Germinal center (tissue), 1 donor: ENCODE measurements around the gene FHL2.

Source experiments
- DNase-seq: peaks from one replicate; pipeline ENCODE4 v3.0.0; 2012; ENCODE audit warnings: mixed read lengths, low spot score

The FHL2 gene

DNA sequence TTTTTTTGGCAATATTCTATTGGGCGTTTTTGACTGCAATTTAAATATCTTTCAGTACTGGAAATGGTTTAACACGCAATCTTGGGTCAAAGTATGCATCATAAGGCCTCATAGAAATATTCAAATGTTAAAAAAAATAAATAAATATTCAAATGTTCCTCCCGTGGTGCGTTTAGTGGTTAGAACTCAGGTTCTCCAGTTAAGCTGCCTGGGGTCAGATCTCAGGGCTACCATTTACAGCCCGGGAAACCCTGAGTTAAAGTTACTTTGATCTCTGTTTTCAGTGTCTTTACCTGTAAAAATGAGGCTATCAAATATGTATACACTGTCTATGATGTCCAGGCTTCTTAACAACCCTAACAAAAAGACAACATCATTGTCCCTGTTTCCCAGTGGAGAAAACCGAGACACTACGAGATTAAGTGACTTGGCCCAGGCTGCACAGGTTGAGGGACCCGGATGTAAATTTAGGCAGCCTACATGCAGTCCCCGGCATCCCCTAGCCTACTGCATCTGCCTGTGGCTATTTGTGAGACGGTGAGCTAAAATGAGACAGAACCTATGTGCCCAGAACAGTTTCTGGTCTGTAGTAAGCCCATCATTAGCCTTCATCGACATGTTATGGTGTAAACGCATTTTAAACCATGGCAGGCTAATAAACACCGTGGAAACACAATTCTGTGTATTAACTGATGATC lies 1.7 kb downstream of the FHL2 start:
- no peak for DNase-seq

DNA sequence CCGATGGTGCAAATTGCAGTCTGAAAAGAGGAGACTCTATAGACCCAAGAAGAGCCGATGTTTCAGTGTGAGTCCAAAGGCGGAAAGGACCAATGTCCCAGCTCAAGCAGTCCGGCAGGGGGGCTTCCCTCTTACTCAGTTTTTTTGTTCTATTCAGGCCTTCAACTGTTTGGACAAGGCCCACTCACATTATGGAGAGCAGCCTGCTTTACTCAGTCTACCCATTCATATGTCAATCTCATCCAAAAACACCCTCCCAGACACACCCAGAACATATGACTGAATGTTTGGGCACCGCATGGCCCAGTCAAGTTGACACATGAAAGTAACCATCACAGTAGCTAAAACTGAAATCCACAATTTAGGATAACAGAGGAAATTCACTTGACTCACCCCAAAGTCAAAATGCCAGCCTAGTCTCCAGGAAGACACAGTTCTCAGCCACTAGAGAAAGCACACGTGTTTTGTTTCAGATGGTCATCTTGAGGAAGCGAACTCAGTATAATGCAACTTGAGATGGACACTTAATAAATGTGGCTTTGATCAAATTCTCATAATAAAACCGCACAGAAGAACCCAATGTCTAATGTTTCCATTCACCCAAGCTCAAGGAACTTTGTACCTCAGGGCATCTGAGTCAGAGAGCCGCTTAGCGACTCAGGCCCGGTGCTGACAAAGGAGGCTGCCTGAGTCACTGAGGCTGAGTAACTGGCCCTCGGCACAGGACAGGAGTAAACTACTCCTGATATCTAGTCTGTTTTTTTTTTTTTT lies 2.4 kb downstream of the FHL2 start:
- no peak for DNase-seq

DNA sequence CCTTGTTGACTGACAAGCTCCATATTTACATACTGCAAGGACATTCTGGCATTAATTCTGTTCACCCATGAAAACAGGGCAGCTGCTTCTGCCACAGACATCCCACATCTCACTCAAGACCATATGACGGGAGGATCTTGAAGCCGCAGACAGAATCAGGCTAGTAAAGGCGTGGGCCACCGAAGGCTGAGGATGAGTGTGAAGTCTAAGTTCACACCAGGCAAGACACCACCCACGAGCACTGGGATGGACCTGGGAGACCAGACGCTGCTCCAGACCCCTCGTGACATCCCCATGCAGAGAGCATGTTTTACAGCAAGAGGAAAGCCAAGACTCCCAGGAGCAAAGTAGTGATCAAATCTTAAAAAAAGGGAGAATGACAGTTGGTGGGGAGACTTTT lies 3.2 kb downstream of the FHL2 start:
- no peak for DNase-seq

DNA sequence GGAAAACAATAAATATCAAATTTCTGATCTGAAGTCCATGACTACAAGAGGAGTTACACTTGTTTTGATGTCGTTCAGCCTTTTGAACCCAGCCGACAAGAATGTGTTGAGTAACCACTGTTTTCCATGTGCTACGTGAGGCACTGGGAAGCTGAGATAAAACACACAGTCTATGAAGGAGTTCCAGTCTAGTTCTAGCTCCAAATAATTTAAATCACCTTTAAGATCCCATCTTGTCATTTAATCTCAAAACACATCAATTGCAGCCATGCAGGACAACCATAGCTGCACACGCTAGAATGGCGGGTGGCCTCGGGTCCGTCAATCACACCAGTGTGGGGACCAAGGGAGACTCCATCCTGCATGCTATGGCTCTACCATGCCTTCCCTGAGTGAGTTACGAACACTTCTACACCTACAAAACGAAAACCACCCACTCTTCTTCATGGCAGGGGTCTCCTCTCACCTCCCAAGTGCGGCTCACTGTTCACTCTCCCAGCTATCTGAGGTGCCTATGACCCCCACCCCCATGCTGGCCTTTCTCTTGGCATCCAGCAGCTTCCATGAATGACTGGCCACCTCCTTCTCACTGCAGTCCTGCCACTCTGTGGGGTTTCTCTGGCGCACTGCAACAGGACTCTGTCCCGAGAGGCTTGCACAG lies 3.8 kb downstream of the FHL2 start:
- no peak for DNase-seq

DNA sequence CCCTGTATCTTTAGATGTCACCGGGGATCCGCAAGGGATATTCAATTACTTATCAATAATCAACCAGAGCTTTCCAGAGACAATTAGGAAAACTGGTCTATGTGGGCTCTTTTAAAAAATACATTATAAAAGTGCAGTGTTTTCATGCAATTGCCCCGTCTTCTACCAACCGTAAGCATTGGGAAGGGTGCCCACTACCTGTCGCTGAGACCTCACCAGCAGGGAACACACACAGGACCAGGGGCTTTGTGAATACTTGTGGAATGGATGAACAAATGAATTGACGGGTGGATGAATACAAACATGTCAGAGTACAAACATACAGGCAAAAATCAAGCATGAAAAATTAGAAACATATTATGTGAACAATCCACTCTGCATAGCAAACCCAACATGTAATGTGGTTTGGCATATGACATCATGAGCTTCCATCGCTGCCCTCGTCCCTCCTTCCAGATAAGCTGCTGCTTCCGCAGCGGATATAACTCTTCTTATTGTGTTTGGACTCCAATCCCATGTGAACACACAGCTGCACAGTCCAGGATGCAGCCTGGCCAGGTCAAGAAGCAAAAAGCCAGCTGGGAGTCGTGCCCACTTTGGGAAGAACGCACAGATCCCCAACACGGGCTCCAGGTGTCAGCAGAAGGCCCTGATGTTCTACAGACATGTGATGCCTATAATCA lies 5.3 kb downstream of the FHL2 start:
- no peak for DNase-seq

DNA sequence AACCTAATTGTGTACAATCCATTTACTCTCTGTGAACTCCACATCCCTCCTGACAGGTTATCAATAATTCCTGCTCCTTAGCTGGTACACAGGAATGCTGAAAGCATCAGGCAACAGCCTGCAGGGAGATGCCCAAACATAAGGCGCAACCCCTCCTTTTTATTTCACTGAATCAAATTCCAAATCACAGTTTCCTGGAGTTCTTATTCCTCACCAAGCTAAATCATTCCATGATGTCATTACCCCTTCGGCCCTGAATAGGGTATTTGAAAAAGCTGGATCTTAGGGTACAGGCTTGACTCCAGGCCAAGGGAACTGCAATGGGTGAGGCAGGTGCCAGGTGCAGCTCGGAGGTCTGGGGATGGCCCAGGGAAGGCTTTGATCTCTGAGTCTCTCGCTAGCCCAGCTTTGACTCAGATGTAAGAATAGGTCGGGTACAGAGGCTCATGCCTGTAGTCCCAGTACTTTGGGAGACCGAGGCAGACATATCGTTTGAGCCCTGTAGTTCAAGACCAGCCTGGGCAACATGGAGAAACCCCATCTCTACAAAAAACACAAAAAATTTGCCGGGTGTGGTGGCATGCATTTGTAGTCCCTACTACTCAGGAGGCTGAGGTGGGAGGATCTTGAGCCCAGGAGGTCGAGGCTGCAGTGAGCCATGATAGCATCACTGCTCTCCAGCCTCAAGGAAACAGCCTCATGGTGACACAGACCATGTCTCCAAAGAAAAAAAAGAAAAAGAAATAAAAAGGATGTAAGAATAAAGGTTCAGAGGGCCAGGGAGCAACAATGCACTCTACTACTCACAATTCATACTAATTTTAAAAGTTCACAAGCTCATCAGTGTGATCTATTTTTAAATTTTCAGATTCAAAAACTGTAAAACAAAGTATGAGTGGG lies 6.8 kb downstream of the FHL2 start:
- DNase-seq, result no peak

DNA sequence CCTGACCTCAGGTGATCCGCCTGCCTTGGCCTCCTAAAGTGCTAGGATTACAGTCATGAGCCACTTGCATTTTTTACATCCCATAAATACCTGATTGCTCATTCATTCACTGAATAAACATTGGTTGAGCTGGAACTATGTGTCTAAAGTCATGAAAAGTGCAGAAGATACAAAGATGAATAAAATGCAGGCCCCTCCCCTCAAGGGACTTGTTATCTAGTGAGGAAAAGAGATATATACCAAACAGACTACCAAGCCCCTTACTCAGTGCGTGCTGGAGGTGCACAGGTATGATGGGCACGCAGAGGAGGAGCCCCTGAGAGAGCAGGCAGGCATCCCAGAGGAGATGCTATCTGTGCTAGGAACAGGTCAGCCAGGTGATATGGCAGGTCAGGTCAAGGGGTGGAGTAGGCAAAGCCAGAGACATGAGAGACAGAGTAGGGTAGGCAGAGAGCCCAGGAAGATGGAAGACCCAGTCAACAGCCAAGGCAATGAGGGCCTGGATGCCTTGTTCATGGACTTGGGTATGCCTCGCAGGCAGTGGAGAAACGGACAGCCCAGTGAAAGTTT lies 7.7 kb downstream of the FHL2 start:
- no peak for DNase-seq

DNA sequence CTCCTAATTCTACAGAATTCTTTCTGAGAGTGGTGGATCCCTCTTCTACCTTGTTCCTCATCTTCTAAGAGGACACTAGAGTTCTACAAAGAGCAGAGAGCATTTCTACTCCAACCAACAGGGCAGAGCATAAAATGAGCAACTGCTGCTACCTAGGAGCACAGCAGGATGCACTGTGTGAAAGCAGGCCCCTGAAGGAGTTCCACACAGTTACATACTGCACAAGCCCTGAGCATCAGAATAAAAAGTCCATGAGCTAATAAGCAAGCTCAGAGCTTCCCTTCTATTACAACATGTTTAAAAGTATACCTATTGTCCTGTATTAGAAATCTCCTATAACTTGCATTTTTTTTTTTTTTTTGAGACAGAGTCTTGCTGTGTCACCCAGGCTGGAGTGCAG lies 8.4 kb downstream of the FHL2 start:
- DNase-seq, result no peak

DNA sequence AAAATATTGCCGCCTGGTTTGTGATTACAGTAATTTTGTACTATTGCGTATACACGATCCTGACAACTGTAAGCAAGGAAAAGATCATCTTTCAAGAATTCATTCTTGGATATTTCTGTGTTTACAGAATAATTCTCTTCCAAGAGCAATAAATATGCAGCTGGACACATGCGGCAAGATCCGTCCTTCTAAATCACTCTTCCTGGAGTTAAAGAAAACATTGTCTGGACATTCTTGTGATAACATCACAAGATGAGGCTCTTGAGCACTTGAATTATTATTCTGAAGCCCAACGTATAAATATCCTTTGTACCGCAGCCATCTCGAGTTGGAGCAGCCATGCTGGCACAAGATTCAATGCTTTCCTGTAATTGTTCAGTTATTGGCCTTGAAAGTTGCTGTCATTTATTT lies 9.9 kb downstream of the FHL2 start:
- DNase-seq, result no peak

DNA sequence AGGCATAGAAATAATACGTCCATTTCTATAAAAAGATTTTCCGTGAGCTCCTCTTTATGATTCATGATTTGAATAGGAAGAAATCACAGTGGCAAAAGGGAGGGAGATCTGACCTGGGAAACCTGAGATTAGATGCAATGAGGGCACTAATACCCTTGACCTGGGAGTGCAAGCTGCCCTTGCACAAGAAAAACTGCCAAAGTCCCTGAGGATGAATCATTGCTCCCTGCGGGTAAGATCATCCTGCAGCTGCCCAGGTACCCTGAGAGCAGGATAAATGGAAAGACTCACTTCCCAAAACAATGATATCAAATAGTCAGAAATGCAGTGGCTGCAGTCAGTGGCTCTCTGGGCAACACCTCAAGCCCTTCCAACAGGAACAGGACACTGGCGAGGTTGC lies 11.6 kb downstream of the FHL2 start:
- DNase-seq, result no peak

DNA sequence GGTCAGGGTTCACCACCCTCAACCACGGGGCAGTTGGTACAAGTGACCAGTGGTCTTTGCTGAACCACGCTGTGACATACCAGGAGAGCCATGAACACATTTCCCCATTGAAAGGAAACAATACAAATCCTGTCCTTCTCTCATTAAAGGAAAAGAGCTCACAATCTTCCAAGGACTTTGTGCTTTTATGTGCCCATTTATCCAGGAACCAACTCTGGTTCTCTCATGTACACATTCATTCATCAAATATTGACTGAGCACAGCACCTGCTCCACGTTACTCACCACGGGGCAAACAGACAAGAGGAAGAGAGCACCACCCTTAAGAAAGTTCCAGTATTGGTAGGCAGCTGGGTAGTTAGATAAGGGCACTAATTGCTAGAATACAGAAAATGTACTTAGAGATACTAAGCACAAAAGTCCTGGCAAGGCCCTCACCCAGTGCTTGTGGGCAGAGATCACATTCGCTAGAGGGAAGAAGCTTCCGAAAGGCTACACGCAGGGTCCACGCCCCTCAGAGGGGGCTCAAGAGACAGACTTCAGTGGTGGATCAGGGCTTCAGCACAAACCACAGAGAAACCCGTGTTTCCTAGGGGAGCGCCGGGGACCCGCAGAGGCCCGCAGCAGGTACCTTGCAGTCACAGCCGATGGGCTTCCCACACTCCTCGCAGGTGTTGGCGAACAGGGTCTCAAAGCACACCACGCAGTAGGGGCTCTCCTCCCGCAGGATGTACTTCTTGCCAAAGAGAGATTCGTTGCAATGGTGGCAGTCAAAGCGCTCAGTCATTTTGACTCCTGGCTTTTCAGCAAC lies 12.9 kb downstream of the FHL2 start:
- DNase-seq, result no peak

DNA sequence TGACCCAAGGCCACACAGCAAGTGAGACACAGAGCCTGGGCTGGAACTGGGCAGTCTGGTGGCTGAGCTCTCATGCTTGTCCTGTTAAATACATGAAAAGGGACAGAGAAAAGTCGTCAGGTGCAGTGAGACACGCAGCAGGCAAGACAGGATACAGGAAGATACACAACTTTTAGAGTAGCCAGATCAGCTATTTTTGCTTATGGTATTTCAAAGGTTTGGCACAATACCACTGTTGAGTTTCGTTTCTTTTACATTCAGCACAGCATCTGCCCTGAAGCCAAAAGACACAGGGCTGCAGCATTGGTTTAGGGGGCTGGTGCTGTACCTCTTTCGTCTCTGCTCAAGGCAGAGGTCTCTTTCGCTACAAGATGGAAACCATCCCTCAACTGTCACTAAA lies 14.0 kb downstream of the FHL2 start:
- no peak for DNase-seq

DNA sequence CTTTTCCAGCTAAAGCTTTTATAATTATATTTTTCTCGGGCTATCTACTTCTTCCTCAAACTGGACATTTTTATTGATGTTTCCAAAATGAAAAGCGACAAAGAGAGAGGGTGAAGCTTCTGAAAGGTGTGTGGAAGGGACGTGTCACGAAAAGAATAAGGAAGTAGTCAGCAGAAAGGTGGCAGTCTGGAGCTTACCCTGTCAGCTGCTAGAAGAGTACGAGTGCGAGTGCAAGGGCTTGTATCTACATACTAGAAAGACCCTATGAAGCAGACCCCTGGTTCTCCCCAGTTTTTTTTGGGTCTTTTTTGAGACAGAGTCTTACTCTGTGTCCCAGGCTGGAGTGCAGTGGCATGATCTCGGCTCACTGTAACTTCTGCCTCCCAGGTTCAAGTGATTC lies 14.6 kb downstream of the FHL2 start:
- DNase-seq, result no peak

DNA sequence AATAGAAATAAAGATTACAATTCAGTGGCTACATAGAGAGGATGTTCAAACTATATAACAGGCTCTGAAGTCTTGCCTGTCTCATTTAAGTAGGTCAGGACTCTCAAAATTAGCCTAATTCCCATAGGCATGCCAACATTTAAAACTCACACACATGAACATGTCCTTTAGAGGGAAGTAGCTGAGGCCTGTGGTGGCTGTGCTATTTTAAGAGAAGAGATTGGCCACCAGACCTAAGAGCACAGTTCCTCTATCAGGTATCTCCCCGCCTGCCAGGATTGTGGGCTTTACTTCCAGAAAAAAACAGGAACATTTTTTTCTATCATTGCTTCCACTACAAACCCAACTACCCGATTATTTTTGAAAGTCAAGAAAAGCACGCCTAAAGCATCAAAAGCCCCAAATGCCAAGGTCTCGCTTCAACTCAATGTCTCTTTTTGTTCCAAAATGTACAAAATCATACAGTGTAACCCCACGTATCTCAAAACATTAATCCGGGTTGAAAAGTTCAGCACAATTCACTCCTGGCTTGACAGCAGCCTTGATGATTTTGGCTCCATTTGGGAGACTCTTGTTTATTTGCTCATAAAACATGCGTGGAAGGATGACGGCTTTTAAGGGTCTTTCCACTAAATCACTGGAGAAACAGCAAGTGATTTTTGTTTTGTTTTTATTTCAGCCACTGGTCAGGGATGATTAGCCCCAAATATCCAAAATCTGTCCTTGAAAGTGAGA lies 15.3 kb downstream of the FHL2 start:
- no peak for DNase-seq

DNA sequence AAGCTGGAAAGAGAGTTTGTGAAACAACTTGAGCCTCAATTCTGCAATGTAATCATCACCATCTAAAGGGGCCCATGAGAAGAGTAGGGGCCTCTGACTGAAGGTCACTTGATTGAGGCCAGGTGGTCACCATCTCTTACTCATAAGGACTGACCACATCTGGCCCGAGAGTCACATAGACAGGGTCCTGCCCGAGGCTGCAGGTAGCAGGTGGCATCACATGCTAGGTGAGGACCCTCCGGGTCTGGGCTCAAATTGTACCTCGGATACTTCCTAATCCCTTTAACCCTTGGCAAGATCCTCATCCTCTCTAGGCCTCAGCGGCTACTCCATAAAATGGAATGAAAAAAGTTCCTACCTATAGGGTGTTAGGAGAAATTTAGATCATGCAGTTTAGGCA lies 16.7 kb downstream of the FHL2 start:
- DNase-seq, result no peak

DNA sequence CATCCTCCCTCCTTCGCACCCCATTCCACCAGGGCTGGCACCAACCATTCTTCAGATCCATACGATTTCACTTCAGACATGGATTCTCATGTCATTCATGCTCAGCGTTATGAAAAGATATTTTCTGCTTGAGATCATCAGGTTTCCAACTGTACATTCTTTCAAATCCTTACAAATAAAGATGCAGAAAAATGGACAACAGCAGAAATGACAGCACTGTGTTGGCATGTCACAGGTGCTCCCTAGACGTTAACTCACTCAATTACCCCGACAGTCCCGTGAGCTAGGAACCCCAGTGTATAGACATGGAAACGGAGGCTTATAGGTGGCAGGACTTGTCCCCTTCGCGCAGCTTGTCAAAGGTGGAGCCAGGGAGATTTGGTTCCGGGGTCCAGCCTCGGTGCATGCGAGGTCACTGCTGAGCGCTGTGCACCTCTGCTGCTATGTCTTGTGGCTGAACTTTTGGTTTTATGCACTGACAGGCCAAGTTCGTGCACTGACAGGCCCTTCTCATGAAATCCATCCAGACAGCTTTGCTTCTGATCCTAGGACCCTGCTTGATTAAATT lies 17.7 kb downstream of the FHL2 start:
- DNase-seq, result no peak

DNA sequence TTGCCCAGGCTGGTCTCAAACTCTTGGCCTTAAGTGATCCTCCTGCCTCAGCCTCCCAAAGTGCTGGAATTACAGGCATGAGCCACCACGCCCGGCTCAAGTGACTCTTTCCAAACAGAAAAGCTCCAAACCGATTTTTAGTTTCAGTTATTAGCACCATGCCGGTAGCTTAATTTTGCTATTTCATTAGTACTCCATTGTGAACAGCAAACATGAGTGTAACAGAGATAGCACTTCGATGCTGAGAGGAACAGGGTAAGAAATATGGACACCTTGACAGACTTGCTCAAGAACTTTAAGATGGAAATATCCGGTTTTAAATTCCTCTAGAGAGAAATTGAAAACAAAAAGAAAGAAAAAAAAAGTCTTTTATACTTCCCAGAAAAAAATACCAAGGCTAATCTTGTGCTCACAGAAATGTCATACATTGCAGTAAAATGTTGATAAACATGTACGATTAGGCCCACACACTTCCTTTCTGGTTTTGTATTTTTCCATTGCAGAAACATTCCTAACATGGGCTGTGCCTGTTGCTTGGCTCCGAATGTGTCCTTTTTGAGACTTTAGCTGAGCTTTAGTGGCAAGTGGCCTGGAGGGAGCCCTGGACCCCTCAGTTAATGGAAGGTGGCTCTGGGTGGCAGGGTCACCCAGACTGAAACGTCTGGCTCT lies 18.3 kb downstream of the FHL2 start:
- no peak for DNase-seq

DNA sequence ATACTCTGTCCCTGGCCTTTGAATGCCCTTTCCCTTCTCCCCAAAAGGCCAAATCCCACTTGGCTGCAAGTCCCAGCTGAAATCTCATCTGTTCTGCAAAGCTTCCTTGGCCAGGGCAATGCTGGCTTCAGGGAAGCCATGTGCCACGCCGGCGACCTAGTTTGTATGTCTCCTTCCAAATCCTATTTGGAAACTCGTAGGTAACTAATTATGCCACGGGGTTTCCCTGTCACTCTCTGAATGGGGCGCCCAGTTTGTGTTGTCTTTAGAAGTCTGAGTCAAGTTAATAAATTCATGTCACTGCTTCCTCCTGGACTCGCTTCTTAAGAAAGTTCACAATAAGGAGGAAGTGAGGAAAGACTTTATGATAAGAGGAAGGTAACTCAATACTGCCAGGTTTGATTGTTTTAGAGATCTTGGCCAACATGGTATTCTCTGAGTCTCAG lies 19.1 kb downstream of the FHL2 start:
- DNase-seq, result no peak

DNA sequence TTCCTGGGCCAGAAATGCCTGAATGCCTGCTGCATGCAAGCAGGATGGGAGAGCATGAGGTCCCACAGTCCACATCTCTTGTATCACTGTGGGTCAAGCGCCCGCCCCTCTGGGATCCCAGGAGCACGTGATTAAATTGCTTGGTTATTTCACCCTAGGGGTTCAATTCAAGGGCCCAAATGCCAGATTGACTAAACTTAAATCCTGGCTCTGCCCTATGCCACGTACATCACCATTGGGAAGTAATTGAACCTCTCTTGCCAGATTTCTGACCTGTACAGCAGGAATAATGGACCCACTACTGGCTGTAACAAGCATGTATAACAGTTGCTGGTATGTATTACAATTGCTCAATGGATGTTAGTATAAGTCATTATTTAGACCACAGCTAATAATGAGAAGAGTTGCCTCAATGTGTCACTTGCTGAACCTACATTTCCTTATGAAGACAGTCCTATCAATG lies 19.9 kb downstream of the FHL2 start:
- no peak for DNase-seq
